BE2C (cell line): ENCODE data around the gene CDC37L1. TPM values are rescaled to one million over a fixed set of nuclear protein-coding genes. Genes with fewer than 3 reads are reported as not detected.

Experiments used
- DNase-seq: peaks from one replicate; pipeline ENCODE4 v3.0.0-alpha.2; 2020
- H3K27me3 ChIP-seq: fragments of 250-450 bp; sonication (Bioruptor Pico); 2 replicates; pipeline ENCODE4 v1.5.1; 2020; ENCODE audit warnings: mild to moderate bottlenecking
- H3K36me3 ChIP-seq: fragments of 250-450 bp; sonication (Bioruptor Pico); 2 replicates; pipeline ENCODE4 v1.5.1; 2020; ENCODE audit warnings: mild to moderate bottlenecking
- H3K4me1 ChIP-seq: fragments of 250-450 bp; sonication (Bioruptor Pico); 2 replicates; pipeline ENCODE4 v1.5.1; 2020
- H3K4me3 ChIP-seq: 2 replicates; pipeline ENCODE4 v1.5.1; 2011; ENCODE audit warnings: low read depth, low read length
- H3K9me3 ChIP-seq: fragments of 250-450 bp; sonication (Bioruptor Pico); 2 replicates; pipeline ENCODE4 v1.5.1; 2020
- CTCF ChIP-seq: IDR thresholded peaks from 2 replicates; pipeline ENCODE4 v1.5.1; 2012; ENCODE audit warnings: mild to moderate bottlenecking, low read depth, low read length
- polyA plus RNA-seq: library from polyadenylated mRNA; unstranded; fragments of >200 nt; gene quantifications from one replicate; pipeline ENCODE4 v1.2.1, GENCODE V29; 2012; ENCODE audit warnings: low read depth, missing spikeins; ENCODE audit not compliant: insufficient read length, insufficient read depth

The CDC37L1 gene
- polyA plus RNA-seq, result 4.6 TPM

- H3K4me3 ChIP-seq, result peak within 1 kb of the TSS; percentile 79
- no peaks in the 10 kb centered on the region for H3K36me3 ChIP-seq
- no peaks in the 10 kb centered on the region for H3K9me3 ChIP-seq
- DNase-seq, result peak; percentile 97
- H3K27me3 ChIP-seq, result no peaks in the 10 kb centered on the region
- H3K4me1 ChIP-seq, result no peaks in the 10 kb centered on the region; the same call in 1 of the 2 replicates
- peak; percentile 47 for TF ChIP-seq CTCF
Observed at GRCh38 chr9:4679268-4680172, at the start of gene CDC37L1. TSS of gene CDC37L1 (plus strand) at chr9:4679569. CDS start at chr9:4679768, 199 bp downstream.

- H3K36me3 ChIP-seq, result no peaks in the 10 kb centered on the region
- no peaks in the 10 kb centered on the region for H3K27me3 ChIP-seq
- DNase-seq, result no peak
- no peak for TF ChIP-seq CTCF
- no peaks in the 10 kb centered on the region for H3K9me3 ChIP-seq
- no peaks in the 10 kb centered on the region for H3K4me1 ChIP-seq
- no peak overlapping the region for H3K4me3 ChIP-seq
Observed at GRCh38 chr9:4630836-4631235, 48.5 kb upstream of the CDC37L1 start.

GRCh38 chr9:4638968-4639367 is 40.4 kb upstream of the CDC37L1 start:
- H3K36me3 ChIP-seq, result no peaks in the 10 kb centered on the region
- no peaks in the 10 kb centered on the region for H3K4me1 ChIP-seq
- H3K4me3 ChIP-seq, result no peak overlapping the region
- H3K27me3 ChIP-seq, result no peaks in the 10 kb centered on the region
- H3K9me3 ChIP-seq, result no peaks in the 10 kb centered on the region
- no peak for DNase-seq
- no peak for TF ChIP-seq CTCF

- TF ChIP-seq CTCF, result no peak
- no peaks in the 10 kb centered on the region for H3K27me3 ChIP-seq
- no peaks in the 10 kb centered on the region for H3K9me3 ChIP-seq
- H3K4me1 ChIP-seq, result no peaks in the 10 kb centered on the region
- DNase-seq, result no peak
- no peak overlapping the region for H3K4me3 ChIP-seq
- H3K36me3 ChIP-seq, result no peaks in the 10 kb centered on the region
Observed at GRCh38 chr9:4639420-4639819, 39.9 kb upstream of the CDC37L1 start.

GRCh38 chr9:4640027-4640426 is 39.3 kb upstream of the CDC37L1 start:
- DNase-seq, result no peak
- no peaks in the 10 kb centered on the region for H3K27me3 ChIP-seq

More at GRCh38 chr9:4640027-4640426, 39.3 kb upstream of the CDC37L1 start:
- peak; percentile 30 for TF ChIP-seq CTCF
- no peaks in the 10 kb centered on the region for H3K9me3 ChIP-seq
- no peak overlapping the region for H3K4me3 ChIP-seq
- no peaks in the 10 kb centered on the region for H3K36me3 ChIP-seq
- no peaks in the 10 kb centered on the region for H3K4me1 ChIP-seq
